Vagina (tissue), 2 donors: Measurements from ENCODE around the gene IFNL3.

Experiments used
- POLR2A ChIP-seq, 2 donors: fragments of 450-650 bp; IDR thresholded peaks; one replicate each; pipeline ENCODE4 v1.6.1; 2017; ENCODE audit warnings: antibody characterized with exemption in 2 of 2, mild to moderate bottlenecking in 2 of 2, moderate library complexity in 2 of 2
- TF ChIP-seq, protein P1 (sequence below), 3 experiments: fragments of 450-650 bp in 2 of 3; fragments of 200-600 bp in 1 of 3; sonication (generic) in 1 of 3; IDR thresholded peaks; one replicate each; pipeline ENCODE4 v1.5.1; 2017 to 2019; ENCODE audit warnings: antibody characterized with exemption in 3 of 3, mild to moderate bottlenecking in 2 of 3, moderate library complexity in 2 of 3

DNA sequence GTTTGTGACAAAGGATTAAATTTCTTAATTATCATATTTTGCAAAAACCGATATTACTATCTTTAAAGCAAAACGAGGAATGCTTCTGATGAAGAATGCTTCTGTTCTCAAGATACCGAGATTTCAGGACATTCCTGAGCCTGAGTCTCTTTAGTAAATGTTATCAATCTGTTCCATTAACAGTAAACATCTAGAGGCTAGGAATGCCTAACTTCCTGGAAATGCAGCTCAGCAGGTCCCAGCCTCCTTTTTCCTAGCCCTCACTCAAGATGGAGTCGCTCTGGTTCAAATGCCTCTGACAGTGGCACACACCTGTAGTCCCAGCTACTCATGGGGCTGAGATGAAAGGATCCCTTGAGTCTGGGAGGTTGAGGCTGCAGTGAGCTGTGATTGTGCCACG lies 6.3 kb upstream of the IFNL3 start:
- no peak for TF ChIP-seq POLR2A (IDR thresholded peaks at IDR 0.05)
- TF ChIP-seq, protein P1, sequence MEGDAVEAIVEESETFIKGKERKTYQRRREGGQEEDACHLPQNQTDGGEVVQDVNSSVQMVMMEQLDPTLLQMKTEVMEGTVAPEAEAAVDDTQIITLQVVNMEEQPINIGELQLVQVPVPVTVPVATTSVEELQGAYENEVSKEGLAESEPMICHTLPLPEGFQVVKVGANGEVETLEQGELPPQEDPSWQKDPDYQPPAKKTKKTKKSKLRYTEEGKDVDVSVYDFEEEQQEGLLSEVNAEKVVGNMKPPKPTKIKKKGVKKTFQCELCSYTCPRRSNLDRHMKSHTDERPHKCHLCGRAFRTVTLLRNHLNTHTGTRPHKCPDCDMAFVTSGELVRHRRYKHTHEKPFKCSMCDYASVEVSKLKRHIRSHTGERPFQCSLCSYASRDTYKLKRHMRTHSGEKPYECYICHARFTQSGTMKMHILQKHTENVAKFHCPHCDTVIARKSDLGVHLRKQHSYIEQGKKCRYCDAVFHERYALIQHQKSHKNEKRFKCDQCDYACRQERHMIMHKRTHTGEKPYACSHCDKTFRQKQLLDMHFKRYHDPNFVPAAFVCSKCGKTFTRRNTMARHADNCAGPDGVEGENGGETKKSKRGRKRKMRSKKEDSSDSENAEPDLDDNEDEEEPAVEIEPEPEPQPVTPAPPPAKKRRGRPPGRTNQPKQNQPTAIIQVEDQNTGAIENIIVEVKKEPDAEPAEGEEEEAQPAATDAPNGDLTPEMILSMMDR (IDR thresholded peaks at IDR 0.05) = no peak
